ENCODE results near the gene COL9A3. TPM values are rescaled to one million over a fixed set of nuclear protein-coding genes. Genes with fewer than 3 reads are reported as not detected.

COL9A3 gene
- total and polyA plus RNA-seq, 2 of the 8 experiments (the other 6 are each of a cell fraction or from before 2014, with no cell fraction given), result 21.7 to 80.1 TPM

DNA sequence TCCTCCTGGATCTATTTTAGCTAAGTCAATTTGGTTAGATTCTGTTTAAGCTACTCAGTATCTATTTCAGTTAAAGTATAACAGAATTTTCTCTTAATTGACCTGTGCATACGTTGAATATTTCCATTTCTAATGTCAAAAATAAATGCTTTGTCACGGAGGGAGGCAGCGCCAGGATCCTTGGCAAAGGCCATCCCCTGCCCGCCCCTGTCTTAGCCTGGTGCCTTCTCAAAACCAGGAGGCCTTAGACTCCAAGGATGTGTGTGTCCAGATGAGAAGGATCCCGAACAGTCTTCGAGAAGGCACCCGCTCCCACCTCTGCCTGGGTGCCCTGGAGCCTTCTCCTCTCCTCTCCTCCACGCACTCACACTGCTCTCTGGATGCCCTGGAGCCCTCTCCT is 22.4 kb downstream of the COL9A3 start (continued):
- TF ChIP-seq, protein P1, sequence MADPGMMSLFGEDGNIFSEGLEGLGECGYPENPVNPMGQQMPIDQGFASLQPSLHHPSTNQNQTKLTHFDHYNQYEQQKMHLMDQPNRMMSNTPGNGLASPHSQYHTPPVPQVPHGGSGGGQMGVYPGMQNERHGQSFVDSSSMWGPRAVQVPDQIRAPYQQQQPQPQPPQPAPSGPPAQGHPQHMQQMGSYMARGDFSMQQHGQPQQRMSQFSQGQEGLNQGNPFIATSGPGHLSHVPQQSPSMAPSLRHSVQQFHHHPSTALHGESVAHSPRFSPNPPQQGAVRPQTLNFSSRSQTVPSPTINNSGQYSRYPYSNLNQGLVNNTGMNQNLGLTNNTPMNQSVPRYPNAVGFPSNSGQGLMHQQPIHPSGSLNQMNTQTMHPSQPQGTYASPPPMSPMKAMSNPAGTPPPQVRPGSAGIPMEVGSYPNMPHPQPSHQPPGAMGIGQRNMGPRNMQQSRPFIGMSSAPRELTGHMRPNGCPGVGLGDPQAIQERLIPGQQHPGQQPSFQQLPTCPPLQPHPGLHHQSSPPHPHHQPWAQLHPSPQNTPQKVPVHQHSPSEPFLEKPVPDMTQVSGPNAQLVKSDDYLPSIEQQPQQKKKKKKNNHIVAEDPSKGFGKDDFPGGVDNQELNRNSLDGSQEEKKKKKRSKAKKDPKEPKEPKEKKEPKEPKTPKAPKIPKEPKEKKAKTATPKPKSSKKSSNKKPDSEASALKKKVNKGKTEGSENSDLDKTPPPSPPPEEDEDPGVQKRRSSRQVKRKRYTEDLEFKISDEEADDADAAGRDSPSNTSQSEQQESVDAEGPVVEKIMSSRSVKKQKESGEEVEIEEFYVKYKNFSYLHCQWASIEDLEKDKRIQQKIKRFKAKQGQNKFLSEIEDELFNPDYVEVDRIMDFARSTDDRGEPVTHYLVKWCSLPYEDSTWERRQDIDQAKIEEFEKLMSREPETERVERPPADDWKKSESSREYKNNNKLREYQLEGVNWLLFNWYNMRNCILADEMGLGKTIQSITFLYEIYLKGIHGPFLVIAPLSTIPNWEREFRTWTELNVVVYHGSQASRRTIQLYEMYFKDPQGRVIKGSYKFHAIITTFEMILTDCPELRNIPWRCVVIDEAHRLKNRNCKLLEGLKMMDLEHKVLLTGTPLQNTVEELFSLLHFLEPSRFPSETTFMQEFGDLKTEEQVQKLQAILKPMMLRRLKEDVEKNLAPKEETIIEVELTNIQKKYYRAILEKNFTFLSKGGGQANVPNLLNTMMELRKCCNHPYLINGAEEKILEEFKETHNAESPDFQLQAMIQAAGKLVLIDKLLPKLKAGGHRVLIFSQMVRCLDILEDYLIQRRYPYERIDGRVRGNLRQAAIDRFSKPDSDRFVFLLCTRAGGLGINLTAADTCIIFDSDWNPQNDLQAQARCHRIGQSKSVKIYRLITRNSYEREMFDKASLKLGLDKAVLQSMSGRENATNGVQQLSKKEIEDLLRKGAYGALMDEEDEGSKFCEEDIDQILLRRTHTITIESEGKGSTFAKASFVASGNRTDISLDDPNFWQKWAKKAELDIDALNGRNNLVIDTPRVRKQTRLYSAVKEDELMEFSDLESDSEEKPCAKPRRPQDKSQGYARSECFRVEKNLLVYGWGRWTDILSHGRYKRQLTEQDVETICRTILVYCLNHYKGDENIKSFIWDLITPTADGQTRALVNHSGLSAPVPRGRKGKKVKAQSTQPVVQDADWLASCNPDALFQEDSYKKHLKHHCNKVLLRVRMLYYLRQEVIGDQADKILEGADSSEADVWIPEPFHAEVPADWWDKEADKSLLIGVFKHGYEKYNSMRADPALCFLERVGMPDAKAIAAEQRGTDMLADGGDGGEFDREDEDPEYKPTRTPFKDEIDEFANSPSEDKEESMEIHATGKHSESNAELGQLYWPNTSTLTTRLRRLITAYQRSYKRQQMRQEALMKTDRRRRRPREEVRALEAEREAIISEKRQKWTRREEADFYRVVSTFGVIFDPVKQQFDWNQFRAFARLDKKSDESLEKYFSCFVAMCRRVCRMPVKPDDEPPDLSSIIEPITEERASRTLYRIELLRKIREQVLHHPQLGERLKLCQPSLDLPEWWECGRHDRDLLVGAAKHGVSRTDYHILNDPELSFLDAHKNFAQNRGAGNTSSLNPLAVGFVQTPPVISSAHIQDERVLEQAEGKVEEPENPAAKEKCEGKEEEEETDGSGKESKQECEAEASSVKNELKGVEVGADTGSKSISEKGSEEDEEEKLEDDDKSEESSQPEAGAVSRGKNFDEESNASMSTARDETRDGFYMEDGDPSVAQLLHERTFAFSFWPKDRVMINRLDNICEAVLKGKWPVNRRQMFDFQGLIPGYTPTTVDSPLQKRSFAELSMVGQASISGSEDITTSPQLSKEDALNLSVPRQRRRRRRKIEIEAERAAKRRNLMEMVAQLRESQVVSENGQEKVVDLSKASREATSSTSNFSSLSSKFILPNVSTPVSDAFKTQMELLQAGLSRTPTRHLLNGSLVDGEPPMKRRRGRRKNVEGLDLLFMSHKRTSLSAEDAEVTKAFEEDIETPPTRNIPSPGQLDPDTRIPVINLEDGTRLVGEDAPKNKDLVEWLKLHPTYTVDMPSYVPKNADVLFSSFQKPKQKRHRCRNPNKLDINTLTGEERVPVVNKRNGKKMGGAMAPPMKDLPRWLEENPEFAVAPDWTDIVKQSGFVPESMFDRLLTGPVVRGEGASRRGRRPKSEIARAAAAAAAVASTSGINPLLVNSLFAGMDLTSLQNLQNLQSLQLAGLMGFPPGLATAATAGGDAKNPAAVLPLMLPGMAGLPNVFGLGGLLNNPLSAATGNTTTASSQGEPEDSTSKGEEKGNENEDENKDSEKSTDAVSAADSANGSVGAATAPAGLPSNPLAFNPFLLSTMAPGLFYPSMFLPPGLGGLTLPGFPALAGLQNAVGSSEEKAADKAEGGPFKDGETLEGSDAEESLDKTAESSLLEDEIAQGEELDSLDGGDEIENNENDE (IDR thresholded peaks at IDR 0.05; ENCODE audit: insufficient replicate concordance, low read length), result no peak
- TF ChIP-seq BCL11A (IDR thresholded peaks at IDR 0.05; ENCODE audit: low read depth in 2 of 2, low read length in 2 of 2), result no peak
- no peak for TF ChIP-seq E2F6 (IDR thresholded peaks at IDR 0.05)
- TF ChIP-seq CTCF (IDR thresholded peaks at IDR 0.05; ENCODE audit: control extremely low read depth in 1 of 3, insufficient read depth in 1 of 3, low read depth in 1 of 3, low read length in 3 of 3), result no peak
- TF ChIP-seq FOSL1 (IDR thresholded peaks at IDR 0.05; ENCODE audit: insufficient read depth, low read depth, low read length), result no peak
- no peak for TF ChIP-seq CBX5 (IDR thresholded peaks at IDR 0.05; ENCODE audit: low read depth, low read length)
- TF ChIP-seq TEAD4 (IDR thresholded peaks at IDR 0.05; ENCODE audit: low read depth, low read length), result no peak
- TF ChIP-seq JUND (IDR thresholded peaks at IDR 0.05; ENCODE audit: low read length), result no peak
- TF ChIP-seq YY1 (IDR thresholded peaks at IDR 0.05; ENCODE audit: low read depth, low read length), result no peak

Data from H1 (cell line).